IPS-11a (cell line): ENCODE data around the gene PRSS22.

Experiments
- H3K4me3 ChIP-seq: one replicate; pipeline ENCODE4 v1.5.1; 2013; ENCODE audit warnings: low read depth, low read length, control low read depth

The PRSS22 gene

DNA sequence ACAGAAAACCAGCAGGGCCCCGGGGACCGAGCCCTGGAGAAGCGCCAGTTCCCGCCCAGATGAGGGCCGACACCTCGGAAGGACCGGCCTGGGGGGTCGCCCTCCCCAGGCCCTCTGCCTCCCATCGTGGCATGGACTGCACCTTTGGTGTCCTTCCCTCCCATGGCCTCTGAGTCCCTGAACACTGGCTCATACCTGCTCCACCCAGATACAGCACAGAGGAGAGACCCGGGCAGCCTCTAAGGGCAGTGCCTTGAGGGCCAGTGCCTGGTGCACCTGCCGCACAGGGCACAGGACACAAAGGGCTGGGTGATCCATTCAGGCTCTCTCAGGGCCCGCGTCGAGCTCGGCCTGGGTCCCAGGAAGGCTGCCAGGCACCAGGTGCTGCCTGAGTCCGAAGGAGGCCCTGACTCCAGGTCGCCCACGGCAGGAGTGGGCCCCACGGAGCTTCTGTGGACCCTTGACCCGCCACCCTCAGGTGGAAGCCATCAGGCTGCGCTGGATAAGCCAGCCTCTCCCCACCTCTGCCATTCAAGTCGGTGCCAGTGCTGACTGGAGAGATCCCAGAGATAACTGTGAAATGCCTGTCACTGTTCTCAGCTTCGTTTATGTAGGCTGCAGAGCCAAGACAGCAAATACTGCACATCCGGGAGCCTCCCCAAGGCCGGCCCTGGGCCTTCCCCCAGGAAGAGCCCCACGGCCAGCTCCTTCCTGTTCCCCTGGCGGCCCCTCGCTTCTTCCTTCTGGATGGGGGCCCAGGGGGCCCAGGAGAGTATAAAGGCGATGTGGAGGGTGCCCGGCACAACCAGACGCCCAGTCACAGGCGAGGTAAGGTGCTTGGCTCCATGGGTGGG, 28.2 kb downstream of the PRSS22 start, which contains the start of gene ZG16B:
ZG16B (plus strand) TSS at position 803 of the 854 bp plus-strand sequence. CDS start 139 bp downstream, outside the sequence.
- H3K4me3 ChIP-seq: no peak within 1 kb of the TSS

DNA sequence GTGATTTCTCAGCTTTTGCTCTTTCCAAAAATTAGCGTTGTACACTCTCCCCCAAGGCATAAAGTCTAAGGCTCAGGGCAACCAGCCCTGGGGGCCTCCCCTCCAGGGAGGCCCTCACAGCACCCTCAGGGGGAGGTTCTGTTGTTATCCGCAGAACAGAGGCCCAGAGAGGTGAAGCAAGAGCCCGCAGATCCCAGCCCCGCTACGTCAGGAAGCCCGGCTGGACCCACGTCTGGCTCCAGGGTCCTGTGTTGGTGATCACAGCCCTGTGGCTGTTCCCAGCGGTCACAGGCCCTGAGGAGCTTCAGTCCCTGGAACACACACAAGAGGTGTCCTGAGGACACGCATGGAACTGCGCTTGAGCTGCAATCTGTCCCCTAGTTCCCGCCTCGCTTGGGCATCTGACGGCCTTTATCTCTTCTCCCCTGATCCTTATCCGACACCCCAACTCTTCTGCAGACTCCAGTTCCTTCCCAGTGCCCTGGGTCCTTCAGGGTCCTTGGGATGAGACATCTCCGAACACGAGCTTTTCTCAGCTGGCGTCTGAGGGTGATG, 29.0 kb downstream of the PRSS22 start:
- no peak overlapping the region for H3K4me3 ChIP-seq

DNA sequence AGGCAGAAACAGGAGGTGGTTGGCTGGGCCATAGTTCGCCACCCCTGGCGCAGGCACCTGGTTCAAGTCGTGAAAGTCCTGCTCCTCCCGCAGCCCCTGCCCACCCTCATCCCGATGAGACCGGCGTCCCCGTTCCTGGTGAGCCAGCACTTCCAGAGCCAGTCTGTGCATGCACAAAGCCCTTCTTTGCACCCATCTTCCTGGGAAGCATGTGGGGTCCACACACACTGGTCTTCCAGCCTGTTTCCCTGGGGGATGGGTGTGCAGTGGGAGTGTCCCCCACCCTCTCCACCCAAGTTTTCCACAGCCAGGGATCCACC, 29.5 kb downstream of the PRSS22 start:
- no peak overlapping the region for H3K4me3 ChIP-seq

DNA sequence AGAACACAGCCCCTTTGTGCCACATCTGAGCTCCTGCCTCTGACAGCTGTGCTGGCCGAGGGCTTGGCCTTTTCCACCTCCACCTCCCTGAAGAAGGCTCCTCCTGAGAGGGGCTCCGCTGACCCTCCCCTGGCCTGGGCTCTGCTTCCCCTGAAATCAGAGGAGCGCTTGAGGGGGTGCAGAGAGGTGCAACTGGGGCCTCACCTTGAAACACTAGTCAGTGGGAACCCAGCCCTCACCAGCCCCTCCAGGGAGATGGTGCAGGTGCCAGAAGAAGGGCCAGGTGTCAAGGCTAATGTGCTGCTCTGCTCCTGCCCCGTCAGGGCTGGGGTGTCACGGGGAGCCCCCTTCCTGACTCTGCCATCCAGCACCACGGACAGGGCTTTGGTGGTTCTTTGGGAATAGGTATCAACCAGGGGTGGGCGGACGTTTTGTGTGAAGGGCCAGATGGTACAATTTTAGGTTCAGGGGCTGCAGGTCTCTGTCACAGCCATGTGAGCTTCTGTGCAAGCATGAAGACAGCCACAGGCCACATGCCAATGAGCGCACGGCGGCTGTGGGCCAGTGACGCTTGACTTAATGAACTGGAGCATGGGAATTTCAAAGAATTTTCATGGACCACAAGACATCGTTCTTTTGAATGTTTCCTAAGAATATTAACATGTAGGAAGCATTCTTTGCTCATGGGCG, 30.0 kb downstream of the PRSS22 start:
- H3K4me3 ChIP-seq: no peak overlapping the region

DNA sequence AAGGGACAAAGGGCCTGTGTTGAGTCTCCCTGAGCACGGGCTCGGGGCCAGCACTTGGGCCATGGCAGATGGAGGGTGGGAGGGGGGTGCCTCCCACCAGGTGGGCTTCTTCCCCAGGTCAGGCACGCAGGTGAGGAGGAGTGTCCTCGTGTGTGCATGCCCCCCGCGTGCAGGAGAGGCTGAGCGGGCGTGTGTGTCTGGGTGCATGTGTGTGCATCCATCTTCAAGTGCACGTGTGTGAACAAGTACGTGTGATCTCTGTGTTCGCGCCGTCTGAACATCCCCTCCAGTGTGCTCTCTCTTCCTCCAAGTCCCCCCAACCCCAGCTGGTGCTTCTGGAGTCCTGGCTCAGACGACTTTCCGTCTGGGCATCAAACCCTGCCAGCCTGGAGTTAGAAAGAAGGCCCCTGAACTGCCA, 30.6 kb downstream of the PRSS22 start:
- no peak overlapping the region for H3K4me3 ChIP-seq

DNA sequence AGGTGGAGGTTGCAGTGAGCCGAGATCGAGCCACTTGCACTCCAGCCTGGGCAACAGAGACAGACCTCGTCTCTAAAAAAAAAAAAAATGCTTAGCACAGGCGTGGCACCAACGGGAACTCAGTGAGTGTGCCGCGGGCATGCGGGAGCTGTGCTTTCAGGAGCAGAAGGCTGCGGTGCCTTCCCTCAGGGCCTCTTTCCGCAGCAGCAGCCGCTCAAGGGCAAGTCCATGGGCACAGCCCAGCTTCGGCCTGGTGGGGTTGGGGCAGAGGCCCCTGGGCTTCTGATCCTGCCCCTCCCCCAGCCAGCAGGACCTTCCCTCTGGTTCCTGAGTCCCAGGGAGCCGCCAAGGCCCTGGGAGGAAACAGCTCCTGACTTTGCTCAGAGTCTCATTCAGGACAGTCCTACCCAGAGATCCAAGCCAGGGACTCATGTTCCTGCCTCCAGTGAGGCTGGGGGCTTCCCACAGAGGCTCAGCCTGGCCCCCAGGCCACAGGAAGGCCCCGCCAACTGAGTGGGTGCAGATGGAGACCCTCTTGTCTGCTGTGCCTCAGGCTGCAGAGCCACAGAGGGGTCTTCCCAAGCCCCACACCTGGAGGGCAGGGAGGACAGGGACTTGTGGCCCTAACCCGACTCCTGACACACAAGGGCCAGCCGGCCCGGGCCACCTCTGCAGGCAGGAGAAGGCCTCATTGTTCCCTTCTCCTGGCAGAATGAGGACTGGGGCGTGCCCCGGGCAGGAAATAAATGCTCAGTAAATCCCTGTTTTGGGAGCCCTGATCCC, 31.2 kb downstream of the PRSS22 start:
- H3K4me3 ChIP-seq: no peak overlapping the region

DNA sequence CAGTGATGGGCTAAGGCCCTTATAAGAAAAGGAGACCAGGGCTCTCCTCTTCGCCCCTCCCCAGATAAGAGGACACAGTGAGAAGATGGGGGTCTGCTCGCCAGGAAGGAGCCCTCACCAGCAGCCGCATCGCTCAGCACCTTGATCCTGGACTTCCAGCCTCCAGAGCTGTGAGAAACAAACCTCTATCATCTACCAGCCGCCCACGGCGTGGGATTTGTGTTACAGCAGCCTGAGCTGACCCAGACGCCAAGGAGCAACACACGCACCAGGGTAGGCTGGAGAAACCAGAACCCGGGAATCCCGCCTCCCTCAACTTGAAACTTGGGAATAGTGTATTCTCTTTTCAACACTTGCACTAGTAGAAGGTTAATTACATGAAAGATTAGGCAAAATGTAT, 32.1 kb downstream of the PRSS22 start:
- no peak overlapping the region for H3K4me3 ChIP-seq

DNA sequence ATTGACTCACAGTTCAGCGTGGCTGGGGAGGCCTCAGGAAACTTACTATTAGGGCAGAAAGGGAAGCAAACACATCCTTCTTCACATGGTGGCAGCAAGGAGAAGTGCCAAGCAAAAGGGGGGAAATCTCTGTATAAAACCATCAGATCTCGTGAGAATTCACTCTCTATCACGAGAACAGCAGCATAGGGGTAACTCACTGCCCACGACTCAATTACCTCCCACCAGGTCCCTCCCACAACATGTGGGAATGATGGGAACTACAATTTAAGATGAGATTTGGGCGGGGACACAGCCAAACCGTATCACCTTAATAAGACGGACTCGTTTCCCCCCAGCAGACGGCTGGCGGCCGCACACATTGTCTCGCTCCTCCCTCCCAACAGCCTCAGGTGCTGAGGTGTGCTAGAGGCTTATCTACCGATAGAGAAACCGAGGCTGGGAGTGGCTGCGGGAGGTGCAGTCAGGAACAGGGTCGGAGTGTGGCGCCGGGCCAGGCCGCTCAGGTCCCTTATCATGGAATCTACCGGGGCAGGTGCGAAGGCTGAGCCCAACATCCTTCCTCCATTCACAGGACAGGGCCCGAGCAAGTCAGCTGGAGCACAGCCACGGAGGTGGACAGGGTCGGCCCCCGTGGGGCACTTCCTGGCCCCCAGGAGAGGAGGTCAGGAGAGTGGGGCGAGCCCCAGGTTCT, 32.8 kb downstream of the PRSS22 start:
- no peak overlapping the region for H3K4me3 ChIP-seq

DNA sequence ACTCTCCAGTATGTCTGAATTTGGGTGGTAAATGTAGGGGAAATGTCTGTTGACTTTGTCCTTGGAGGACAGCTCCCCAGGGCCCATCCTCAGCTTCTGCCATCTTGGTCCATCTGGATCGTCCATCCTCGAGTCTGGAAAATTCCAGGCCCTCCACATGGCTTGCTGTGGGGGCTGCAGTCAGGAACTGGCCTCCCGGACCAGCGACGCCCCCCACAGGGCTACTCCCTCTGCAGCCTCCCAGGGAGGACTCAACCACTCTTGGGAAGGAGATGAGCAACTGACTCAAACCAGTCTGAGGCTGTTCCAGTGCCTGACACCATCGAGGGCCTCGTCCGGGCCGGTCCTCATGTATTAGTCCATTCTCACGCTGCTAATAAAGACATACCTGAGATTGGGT, 33.3 kb downstream of the PRSS22 start:
- no peak overlapping the region for H3K4me3 ChIP-seq

DNA sequence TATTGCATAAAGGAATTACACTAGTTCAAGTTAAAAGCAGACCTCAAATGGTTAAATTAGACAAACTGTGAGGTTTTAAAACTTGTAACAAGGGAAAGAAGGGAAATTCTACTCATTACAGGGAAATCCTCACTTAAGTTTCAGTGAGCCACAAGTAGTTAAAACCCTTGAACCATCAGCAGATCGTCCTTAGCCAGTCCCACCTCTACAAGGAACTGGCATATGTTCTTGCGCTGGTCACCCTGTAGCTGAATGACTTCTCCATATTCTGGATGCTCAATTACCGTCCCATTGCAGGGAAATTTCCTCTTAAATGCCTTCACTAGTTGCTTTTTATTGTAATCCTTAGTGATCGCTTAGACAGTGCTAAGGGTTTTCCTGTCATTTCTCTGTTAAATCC, 35.5 kb downstream of the PRSS22 start:
- no peak overlapping the region for H3K4me3 ChIP-seq

DNA sequence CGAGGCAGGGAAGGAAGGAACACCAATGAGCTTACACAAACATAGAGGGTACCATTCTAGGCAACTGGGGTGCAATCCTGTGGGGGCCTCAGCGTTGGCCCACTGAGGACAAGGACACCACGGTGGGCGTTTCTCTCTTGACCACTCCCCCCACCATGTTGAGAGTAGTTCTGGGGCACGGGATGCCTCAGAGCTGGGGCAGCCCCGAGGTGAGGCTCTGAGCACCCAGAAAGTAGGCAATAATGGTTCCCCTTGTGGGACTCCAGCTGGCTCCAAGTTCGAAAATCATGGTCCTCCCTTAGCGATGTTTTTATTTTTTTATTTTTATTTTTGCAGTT, 35.8 kb downstream of the PRSS22 start:
- H3K4me3 ChIP-seq: no peak overlapping the region

DNA sequence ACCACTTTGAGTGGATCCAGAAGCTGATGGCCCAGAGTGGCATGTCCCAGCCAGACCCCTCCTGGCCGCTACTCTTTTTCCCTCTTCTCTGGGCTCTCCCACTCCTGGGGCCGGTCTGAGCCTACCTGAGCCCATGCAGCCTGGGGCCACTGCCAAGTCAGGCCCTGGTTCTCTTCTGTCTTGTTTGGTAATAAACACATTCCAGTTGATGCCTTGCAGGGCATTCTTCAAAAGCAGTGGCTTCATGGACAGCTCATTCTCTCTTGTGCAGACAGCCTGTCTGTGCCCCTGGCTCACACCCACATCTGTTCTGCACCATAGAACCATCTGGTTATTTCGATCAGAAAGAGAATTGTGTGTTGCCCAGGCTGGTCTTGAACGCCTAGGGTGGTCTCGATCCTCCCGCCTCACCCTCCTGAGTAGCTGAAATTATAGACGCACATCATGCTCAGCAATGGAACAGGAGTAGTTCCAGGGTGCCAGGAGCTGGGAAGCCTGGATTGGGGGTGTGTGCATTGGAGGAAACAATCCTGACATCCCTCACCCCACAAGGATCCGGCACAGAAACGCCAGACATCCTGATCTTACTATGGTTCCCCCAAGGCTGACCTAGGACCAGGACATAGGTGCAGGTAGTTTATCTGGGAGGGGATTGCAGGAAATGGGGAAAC, 36.3 kb downstream of the PRSS22 start:
- no peak overlapping the region for H3K4me3 ChIP-seq

DNA sequence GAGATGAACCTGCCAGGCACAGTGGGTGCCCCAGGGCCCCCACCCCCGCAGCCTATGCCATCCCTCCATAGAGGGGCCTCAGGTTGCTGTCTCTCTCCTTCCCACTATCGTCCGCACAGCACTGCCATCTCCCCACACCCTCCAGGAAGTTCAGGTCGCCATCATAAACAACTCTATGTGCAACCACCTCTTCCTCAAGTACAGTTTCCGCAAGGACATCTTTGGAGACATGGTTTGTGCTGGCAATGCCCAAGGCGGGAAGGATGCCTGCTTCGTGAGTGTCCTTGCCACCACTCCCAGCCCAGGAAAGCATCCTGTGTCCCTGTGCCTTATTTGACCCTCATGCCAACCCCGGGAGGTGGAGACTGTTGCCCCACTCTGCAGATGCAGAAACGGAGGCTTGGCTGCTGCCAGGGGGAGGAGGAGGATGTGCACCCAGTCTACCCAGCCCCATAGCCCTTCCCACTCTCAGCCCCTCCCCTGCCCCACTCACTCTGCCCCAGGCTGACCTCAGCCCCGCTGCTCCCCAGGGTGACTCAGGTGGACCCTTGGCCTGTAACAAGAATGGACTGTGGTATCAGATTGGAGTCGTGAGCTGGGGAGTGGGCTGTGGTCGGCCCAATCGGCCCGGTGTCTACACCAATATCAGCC, 37.0 kb downstream of the PRSS22 start:
- no peak overlapping the region for H3K4me3 ChIP-seq

DNA sequence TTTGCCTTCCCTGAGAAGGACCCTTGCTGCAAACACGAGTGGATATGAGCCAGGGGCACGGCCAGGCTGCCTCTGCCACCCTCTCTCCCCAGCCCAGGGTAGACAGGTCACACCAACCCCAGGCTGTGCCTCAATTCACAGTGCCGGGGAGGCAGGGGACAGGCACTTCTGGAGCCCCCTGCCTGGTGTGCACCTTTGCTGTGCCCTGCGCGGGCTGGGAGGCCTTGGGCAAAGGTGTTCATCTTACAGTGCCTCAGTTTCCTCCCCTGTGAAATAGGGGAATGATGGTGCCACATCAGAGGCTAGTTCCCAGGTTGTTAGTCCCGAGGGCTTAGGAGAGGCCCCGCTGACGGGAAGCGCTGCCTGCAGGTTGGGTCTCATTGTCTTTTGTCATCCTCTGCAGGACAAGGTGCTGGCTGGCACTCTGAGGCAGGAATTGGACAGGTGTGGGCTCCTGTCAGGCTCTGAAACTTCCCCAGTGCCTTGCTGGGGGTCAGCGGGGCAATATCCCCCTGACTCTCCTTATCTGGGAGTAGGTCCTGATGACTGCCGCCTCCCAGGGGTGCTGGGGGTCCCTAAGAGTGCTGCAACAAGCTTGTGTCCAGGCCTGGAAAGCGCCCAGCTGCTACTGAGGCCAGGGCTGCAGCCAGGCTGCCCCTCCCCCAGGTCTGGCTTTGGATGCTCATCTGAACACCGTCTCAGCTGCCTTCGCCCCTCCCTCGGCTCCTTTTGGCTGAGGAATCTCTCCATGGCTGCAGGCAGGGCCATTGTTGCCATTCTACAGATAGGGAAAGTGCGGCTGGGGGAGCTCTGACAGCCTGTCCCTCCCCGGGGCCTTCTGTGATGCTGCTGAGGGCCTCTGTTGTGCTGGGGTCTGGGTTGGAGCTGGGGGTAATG, 37.8 kb downstream of the PRSS22 start:
- no peak overlapping the region for H3K4me3 ChIP-seq

DNA sequence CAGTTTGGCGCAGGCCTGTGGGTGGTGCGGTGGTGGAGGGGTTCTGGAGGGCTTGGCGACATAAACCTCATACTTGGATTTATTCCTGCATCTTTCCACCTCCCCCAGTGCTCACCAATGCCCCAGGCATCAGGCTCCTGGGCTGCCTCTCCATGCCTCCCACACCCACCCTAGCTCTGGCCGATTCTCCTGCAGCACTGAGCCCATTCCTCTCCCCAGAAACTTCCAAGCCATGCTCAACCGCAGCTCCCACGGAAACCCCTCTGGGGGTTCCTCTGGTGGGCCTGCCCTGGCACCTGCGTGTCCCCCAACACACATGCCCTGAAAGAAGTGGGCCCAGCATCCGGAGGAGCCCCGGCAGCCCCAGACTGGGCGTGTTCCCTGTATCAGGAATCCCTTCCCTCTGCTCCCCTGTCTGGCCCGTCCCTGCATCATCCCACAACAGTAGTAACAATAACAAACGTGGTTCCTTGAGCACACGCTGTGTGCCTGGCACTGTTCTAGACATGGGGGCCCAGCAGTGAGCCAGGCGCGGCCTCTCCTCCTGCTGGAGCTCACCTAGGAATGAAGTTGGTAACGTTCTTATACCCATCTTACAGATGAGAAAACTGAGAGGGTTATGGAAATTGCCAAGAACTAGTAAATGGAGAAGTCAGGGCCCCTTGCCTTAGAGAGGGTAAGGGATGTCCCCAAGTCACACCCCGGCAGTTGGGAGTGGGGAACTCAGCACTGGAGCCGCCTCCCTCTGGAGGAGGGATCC, 38.6 kb downstream of the PRSS22 start:
- H3K4me3 ChIP-seq: no peak overlapping the region

DNA sequence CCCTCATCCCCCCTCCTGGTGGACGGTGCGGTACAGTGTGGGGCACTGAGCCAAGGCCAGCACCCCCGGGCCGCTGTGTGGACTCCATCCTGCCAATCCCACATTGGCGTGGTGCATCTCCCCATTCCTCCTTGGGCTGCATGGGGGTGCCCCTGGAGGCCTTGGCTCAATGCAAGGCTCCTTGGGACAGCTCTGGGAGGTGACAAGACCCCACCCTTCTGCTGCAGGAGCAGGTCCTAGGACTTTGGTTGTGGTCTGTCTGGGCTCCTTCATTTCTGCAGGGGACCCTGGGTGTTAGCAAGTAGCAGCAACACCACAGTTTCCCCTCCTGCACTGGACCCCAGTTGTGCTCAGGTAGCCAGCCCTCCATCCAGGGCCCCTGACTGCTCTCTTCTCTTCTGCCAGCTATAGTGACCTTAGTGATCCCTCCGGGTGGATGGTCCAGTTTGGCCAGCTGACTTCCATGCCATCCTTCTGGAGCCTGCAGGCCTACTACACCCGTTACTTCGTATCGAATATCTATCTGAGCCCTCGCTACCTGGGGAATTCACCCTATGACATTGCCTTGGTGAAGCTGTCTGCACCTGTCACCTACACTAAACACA, 39.6 kb downstream of the PRSS22 start:
- H3K4me3 ChIP-seq: no peak overlapping the region

DNA sequence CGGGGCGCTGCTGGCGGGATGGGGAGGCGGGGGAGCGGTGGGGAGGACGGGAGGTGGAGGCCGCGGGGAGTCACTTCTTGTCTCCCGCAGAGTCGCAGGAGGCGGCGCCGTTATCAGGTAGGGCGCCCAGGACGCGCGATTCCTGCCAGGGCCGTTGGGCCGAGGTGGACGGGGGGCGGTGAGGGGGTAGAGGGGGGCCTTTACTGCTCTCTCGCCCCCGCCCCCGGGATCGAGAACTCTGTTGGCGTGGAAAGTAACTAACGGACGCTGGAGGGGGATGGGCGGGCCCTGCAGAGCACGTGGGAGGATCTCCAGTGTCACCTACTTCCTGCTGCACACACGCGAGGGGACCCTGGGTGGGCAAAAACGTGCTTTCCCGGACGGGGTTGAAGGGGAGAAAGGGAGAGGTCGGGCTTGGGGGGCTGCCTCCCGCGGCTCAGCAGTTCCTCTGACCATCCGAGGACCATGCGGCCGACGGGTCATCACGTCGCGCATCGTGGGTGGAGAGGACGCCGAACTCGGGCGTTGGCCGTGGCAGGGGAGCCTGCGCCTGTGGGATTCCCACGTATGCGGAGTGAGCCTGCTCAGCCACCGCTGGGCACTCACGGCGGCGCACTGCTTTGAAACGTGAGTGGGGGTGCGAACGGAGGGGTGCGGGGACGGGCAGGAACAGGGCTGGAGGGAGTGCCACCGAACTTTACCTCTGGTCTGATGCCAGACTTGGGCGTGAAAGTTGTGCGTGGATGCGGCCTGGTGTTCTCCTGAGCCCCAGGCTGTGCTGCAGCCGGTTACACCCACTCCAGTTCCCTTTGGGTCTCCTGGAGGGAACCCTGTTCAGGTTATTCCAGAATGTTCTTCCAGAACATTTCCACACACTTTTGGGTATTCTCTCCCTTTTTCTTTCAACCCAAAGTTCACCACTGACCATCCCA, 40.4 kb downstream of the PRSS22 start:
- no peak overlapping the region for H3K4me3 ChIP-seq
